ENCODE results near the gene OTOP3.

OTOP3 gene

GRCh38 chr17:74941128-74941725 is 5.5 kb downstream of the OTOP3 start:
- DNase-seq (ENCODE audit: low read depth): no peak
- H3K4me3 ChIP-seq (ENCODE audit: low read depth, low read length): no peak overlapping the region

DNA sequence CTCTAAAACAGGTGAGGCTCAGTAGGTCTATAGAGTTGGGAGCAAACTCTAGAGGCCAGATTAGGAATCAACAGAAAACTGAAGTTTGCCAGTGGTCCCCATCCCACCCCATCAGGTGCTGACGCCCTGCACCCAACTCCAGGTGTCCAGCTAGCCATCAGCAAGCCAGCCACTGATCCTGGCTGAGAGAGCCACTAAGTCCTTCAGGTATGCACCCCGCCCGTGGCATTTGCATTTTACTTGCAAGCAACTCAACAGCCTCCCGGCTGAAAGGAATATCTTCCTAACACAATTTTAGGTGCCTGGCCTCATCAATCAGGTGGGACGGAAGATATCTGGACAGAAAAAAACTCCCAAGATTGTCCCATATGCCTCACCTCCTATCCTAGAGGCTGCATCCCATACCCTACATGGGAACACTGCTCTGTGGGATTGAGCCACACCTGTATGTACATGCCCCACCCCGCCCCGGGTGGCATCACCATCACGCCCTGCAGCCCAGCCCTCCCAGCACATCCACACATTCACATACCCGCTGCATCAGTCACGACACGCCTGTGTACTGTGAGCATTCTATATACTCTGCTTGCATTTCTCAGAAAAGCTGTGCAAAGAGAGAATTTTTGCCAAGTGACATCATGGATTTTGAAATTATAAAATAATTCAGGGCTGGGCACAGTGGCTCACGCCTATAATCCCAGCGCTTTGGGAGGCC is 8.3 kb downstream of the OTOP3 start:
- no peak for DNase-seq (ENCODE audit: low read depth)
- TF ChIP-seq, protein P1, sequence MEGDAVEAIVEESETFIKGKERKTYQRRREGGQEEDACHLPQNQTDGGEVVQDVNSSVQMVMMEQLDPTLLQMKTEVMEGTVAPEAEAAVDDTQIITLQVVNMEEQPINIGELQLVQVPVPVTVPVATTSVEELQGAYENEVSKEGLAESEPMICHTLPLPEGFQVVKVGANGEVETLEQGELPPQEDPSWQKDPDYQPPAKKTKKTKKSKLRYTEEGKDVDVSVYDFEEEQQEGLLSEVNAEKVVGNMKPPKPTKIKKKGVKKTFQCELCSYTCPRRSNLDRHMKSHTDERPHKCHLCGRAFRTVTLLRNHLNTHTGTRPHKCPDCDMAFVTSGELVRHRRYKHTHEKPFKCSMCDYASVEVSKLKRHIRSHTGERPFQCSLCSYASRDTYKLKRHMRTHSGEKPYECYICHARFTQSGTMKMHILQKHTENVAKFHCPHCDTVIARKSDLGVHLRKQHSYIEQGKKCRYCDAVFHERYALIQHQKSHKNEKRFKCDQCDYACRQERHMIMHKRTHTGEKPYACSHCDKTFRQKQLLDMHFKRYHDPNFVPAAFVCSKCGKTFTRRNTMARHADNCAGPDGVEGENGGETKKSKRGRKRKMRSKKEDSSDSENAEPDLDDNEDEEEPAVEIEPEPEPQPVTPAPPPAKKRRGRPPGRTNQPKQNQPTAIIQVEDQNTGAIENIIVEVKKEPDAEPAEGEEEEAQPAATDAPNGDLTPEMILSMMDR (IDR thresholded peaks at IDR 0.05; ENCODE audit: control insufficient read depth, extremely low read depth, insufficient read depth): no peak
- no peak overlapping the region for H3K4me3 ChIP-seq (ENCODE audit: low read depth, low read length)

More at GRCh38 chr17:74941128-74941725, 5.5 kb downstream of the OTOP3 start:
- TF ChIP-seq, protein P1 (IDR thresholded peaks at IDR 0.05; ENCODE audit: control insufficient read depth, extremely low read depth, insufficient read depth): no peak

DNA sequence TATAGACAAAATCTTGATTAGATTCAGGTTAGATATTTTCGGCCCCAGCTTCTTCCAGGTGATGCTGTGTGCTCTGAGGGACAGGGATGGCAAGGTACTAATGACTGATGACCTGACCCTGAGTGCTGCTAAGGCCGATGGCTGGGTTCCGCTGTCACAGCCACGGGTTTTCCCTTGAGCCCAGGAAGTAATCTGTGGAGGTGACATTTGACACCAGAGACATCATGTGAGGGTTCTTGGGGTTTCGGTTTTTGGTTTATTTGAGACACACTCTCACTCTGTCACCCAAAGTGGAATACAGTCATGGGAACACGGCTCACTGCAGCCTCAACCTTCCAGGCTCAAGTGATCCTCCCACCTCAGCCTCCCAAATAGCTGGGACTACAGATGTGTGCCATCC is 9.8 kb downstream of the OTOP3 start:
- no peak overlapping the region for H3K4me3 ChIP-seq (ENCODE audit: low read depth, low read length)
- DNase-seq (ENCODE audit: low read depth): no peak

DNA sequence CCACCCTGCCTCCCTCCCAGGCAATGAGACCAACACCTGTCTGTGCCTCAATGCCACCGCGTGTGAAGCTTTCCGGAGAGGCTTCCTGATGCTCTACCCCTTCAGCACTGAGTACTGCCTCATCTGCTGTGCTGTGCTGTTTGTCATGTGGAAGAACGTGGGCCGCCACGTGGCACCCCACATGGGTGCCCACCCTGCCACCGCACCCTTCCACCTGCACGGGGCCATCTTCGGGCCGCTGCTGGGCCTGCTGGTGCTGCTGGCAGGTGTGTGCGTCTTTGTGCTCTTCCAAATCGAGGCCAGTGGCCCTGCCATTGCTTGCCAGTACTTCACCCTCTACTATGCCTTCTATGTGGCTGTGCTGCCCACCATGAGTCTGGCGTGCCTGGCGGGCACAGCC is 10.9 kb downstream of the OTOP3 start:
- no peak overlapping the region for H3K4me3 ChIP-seq (ENCODE audit: low read depth, low read length)
- DNase-seq (ENCODE audit: low read depth): no peak
- TF ChIP-seq, protein P1 (IDR thresholded peaks at IDR 0.05; ENCODE audit: control insufficient read depth, extremely low read depth, insufficient read depth): no peak

More for the DNA sequence above, 9.8 kb downstream of the OTOP3 start:
- TF ChIP-seq, protein P1 (IDR thresholded peaks at IDR 0.05; ENCODE audit: control insufficient read depth, extremely low read depth, insufficient read depth): no peak

DNA sequence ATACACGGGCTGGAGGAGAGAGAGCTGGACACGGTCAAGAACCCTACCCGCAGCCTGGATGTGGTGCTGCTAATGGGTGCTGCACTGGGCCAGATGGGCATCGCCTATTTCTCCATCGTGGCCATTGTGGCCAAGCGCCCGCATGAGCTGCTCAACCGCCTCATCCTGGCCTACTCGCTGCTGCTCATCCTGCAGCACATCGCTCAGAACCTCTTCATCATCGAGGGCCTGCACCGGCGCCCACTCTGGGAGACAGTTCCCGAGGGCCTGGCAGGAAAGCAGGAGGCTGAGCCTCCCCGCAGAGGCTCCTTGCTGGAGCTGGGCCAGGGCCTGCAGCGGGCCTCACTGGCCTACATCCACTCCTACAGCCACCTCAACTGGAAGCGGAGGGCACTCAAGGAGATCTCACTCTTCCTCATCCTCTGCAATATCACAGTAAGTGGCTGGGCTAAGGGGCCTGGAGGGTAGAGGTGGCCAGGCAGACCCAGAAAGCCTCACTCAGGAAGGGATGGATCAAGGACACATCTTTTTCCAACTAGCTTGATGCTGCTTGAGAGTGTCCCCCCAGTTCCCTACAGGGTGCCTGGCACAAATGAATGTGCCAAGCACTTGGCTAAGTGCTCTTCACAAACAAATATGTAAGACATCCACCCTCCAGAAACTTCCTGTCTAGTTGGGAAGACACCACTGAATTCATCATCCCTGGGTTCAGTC is 11.5 kb downstream of the OTOP3 start:
- TF ChIP-seq, protein P1 (IDR thresholded peaks at IDR 0.05; ENCODE audit: control insufficient read depth, extremely low read depth, insufficient read depth): no peak
- no peak overlapping the region for H3K4me3 ChIP-seq (ENCODE audit: low read depth, low read length)
- DNase-seq (ENCODE audit: low read depth): no peak

DNA sequence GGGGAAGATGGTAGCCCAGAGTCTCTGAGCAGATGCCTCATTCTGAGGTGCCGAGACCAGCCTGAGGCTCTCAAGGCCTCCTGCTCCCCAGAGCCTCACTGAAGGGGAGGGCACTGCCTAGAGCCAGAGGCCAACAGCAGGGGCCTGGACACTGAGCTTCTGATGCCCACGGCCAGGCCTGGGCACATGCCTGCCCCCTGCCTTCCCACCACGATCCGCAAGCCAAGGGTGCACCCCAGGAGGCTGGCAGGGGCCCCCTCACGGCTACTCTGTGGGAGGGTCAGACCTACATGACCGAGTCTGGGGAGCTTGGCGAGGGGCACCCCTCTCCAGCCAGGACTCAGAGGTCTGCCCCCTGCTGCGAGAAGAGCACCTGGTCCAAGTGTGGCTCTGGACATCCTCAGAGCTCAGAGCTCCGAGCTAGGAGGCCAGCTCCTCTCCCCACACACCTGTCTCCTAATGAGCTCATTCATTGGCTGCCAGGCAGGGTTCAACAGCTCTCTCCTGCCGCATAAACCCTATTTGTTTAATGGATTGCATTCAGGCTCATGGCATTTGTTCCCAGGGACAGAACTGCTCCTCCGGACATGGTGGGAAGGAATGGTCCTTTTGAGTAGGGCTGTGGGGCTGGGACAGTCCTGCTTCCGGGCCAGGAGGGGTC is 13.9 kb downstream of the OTOP3 start:
- no peak overlapping the region for H3K4me3 ChIP-seq (ENCODE audit: low read depth, low read length)
- TF ChIP-seq, protein P1 (IDR thresholded peaks at IDR 0.05; ENCODE audit: control insufficient read depth, extremely low read depth, insufficient read depth): no peak

More for the DNA sequence above, 13.9 kb downstream of the OTOP3 start:
- no peak for DNase-seq (ENCODE audit: low read depth)
